CD4-positive, alpha-beta T cell (primary cell): ENCODE measurements around the gene SSUH2. TPM values are rescaled to one million over a fixed set of nuclear protein-coding genes. Genes with fewer than 3 reads are reported as not detected.

Experiments
- ATAC-seq: fragments of 200-7000 bp; cut with Tn5 transposase; one replicate; pipeline ENCODE4 v1.10.0; 2022; ENCODE audit warnings: mild to moderate bottlenecking; ENCODE audit not compliant: poor library complexity
- CTCF ChIA-PET: fragments of 350-600 bp; sonication (Branson Sonifier 250); formaldehyde crosslinking; loops from one replicate; lab custom pipeline; 2021; ENCODE audit warnings: antibody characterized with exemption, inconsistent platforms; lab: Charles Lee
- POLR2A ChIA-PET: fragments of 350-600 bp; sonication (Branson Sonifier 250); formaldehyde crosslinking; loops from one replicate; lab custom pipeline; 2021; ENCODE audit warnings: antibody characterized with exemption, inconsistent platforms; lab: Charles Lee
- DNase-seq, 14 experiments: peaks; one replicate each; pipeline ENCODE4 v3.0.0-alpha.2; 2013 to 2020; ENCODE audit warnings: mixed read lengths in 2 of 14
- H3K27ac ChIP-seq, 2 donors: one replicate each; pipeline versions ENCODE4 v1.5.1 to v1.7.0; 2013; ENCODE audit warnings: low read length in 2 of 2, low read depth in 1 of 2, mild to moderate bottlenecking in 1 of 2
- H3K27me3 ChIP-seq, 2 experiments: 1 replicate in 1 of 2; 2 replicates in 1 of 2; pipeline versions ENCODE4 v1.6.1 to v1.7.0; 2013; ENCODE audit warnings: low read length in 2 of 2, control low read depth in 1 of 2, mild to moderate bottlenecking in 1 of 2, moderate library complexity in 1 of 2; ENCODE audit not compliant: insufficient read depth in 2 of 2, control insufficient read depth in 1 of 2
- H3K36me3 ChIP-seq: one replicate; pipeline ENCODE4 v1.6.1; 2013; ENCODE audit warnings: low read length, control low read depth; ENCODE audit not compliant: insufficient read depth
- H3K4me1 ChIP-seq: one replicate; pipeline ENCODE4 v1.6.1; 2013; ENCODE audit warnings: low read length, control low read depth; ENCODE audit not compliant: insufficient read depth
- H3K4me3 ChIP-seq: one replicate; pipeline ENCODE4 v1.5.1; 2013; ENCODE audit warnings: mild to moderate bottlenecking, low read length, moderate library complexity
- H3K9me3 ChIP-seq, 2 experiments: 1 replicate in 1 of 2; 2 replicates in 1 of 2; pipeline versions ENCODE4 v1.6.1 to v1.7.0; 2013; ENCODE audit warnings: low read length in 2 of 2, mild to moderate bottlenecking in 2 of 2, control low read depth in 1 of 2, moderate library complexity in 1 of 2; ENCODE audit not compliant: control insufficient read depth in 1 of 2, insufficient read depth in 1 of 2
- H3K27ac Mint-ChIP-seq: one replicate; pipeline ENCODE4 v1.8.0; 2020; ENCODE audit warnings: mixed read lengths
- H3K27me3 Mint-ChIP-seq: one replicate; pipeline ENCODE4 v1.8.0; 2021; ENCODE audit warnings: mixed read lengths
- H3K36me3 Mint-ChIP-seq: one replicate; pipeline ENCODE4 v1.8.0; 2021; ENCODE audit warnings: low read depth, mixed read lengths
- H3K4me1 Mint-ChIP-seq: one replicate; pipeline ENCODE4 v1.8.0; 2021; ENCODE audit warnings: low read depth, mixed read lengths
- H3K4me3 Mint-ChIP-seq: one replicate; pipeline ENCODE4 v1.8.0; 2020; ENCODE audit warnings: mild to moderate bottlenecking, mixed read lengths
- H3K9me3 Mint-ChIP-seq: one replicate; pipeline ENCODE4 v1.8.0; 2020; ENCODE audit warnings: mixed read lengths
- intact Hi-C, 2 experiments: fragments of 100-400 bp; cut with DNase I in 1 of 2; cut with micrococcal nuclease in 1 of 2; formaldehyde crosslinking; loops; one replicate each; pipeline versions ENCODE4 v1.15.1 to v1.9.0; 2023 to 2025; cut with DNase I, micrococcal nuclease
- total RNA-seq, 174 experiments: library from RNA in 2 of 174; stranded (reverse) in 2 of 174; gene quantifications; one replicate each; pipeline ENCODE4 v1.2.3 and lab custom pipeline; 2021 to 2026
- TF ChIP-seq, protein P1 (sequence below): fragments of 200-600 bp; IDR thresholded peaks from one replicate; pipeline ENCODE4 v1.8.0; 2022; ENCODE audit warnings: antibody characterized with exemption, mild to moderate bottlenecking

The SSUH2 gene
- total RNA-seq, 2 experiments from 2014 or later: not detected

DNA sequence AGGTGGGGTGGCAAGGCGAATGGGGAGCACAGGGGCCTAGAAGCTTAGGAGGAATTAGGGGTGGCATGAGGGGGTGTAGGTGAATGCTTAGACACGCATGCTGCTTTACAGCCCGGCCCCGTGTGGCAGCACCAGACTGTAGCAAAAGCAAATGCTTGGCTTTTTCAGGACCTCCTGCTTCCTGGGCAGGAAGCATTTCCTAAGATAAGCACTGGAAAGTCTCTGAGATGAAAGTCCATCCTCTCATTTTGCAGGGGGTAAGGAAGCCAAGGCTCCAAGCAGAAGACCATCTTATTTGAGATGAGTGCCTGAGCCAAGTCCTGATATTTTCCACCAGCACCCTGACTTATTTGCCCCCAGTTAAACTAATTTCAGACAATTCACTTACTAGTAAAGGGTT is 12.9 kb downstream of the SSUH2 start:
- peaks cover 4% of the 10 kb centered on the region for H3K27me3 Mint-ChIP-seq
- H3K4me3 ChIP-seq: no peak overlapping the region
- ATAC-seq (no peak), DNase-seq (no peak)
- intact Hi-C loops: no loop called here
- no peaks in the 10 kb centered on the region for H3K27me3 ChIP-seq
- H3K4me3 Mint-ChIP-seq: no peak overlapping the region
- H3K9me3 Mint-ChIP-seq: peaks cover 2% of the 10 kb centered on the region
- no peaks in the 10 kb centered on the region for H3K36me3 ChIP-seq
- no peak overlapping the region for H3K27ac ChIP-seq
- no peaks in the 10 kb centered on the region for H3K36me3 Mint-ChIP-seq
- TF ChIP-seq, protein P1, sequence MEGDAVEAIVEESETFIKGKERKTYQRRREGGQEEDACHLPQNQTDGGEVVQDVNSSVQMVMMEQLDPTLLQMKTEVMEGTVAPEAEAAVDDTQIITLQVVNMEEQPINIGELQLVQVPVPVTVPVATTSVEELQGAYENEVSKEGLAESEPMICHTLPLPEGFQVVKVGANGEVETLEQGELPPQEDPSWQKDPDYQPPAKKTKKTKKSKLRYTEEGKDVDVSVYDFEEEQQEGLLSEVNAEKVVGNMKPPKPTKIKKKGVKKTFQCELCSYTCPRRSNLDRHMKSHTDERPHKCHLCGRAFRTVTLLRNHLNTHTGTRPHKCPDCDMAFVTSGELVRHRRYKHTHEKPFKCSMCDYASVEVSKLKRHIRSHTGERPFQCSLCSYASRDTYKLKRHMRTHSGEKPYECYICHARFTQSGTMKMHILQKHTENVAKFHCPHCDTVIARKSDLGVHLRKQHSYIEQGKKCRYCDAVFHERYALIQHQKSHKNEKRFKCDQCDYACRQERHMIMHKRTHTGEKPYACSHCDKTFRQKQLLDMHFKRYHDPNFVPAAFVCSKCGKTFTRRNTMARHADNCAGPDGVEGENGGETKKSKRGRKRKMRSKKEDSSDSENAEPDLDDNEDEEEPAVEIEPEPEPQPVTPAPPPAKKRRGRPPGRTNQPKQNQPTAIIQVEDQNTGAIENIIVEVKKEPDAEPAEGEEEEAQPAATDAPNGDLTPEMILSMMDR: no peak
- ChIA-PET CTCF (no interaction called here), POLR2A (no interaction called here)
- peaks cover 3% of the 10 kb centered on the region for H3K4me1 ChIP-seq
- H3K4me1 Mint-ChIP-seq: no peaks in the 10 kb centered on the region
- H3K27ac Mint-ChIP-seq: no peak overlapping the region
- H3K9me3 ChIP-seq: peaks cover 0 to 18% of the 10 kb centered on the region in 2 experiments

DNA sequence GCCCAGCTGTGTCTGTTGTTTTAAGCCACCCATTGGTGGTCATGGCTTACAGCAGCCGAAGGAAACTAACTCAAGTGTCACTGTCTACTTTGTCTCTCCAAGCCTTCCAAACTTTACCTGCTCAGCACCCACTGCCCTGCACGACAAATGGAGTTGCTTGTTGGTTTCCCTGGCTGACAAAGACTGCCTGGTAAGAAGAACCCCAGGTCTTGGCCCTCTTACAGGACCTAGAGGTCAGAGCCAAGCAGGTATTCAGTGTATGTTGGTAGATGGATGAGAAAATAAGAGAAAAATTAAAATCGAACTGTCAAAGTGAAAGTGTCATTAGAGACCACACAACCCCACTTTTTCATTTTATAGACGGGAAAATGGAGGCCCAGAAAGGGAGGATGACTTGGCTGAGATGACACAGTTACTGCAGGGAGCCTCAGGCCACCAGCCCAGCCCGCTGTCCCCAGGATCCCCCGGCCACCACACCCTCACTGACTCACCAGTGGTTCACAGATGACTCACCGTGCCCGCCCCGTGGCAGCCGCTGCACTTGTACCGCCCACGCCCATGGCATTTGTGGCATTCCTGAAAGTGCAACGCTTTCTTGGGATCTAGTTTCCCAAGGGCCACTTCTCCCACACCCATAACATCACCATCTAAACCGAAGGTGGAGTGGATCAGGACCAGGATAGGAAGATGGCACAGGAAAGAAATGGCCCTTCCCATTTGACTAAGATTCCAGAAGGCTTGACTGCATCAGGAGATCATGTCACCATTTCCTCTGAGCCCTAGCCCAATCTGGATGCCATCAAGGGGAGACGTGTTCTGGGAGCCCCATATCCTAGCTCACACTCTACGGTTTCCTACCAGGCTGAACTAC is 15.2 kb downstream of the SSUH2 start:
- ATAC-seq (no peak), DNase-seq (peak in 8 of 14 experiments; percentile 17 to 76 (median 54))
- Histone ChIP-seq H3K36me3 (no peaks in the 10 kb centered on the region), H3K4me1 (peaks cover 3% of the 10 kb centered on the region), H3K27me3 (no peaks in the 10 kb centered on the region), H3K27ac (no peak overlapping the region), H3K4me3 (peak overlapping the region; percentile 22), H3K9me3 (peaks cover 0 to 16% of the 10 kb centered on the region in 2 experiments)
- intact Hi-C loops: loop anchor here in 1 of 2 experiments (10.0 kb wide), 2 partner anchors 185 to 305 kb away; no protein-coding TSS in a partner anchor
- POLR2A ChIA-PET: no interaction called here
- CTCF ChIA-PET: no interaction called here
- Mint-ChIP-seq H3K27ac (no peak overlapping the region), H3K4me1 (no peaks in the 10 kb centered on the region), H3K36me3 (no peaks in the 10 kb centered on the region), H3K9me3 (no peaks in the 10 kb centered on the region), H3K4me3 (no peak overlapping the region), H3K27me3 (peaks cover 7% of the 10 kb centered on the region)
- TF ChIP-seq, protein P1: no peak

DNA sequence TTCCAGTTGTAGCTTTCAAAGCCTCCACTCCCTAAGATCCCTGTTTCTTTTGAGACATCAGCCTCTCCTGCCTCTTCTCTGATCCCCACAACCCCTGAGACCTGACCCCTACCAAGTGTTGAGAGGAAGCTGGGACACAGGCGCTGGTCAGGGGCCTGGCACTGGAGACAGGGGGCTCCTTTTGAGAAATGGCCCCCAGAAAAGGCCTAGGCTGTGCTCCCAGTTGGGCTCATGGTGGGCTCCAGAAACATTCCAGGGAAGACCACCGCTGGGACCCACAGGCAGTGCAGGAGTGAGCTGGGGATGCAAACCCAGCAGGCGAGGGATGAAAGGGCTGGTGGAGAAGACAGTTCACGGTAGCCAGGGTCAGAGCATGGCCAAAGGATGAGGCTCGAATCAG is 16.6 kb downstream of the SSUH2 start:
- CTCF ChIA-PET: no interaction called here
- Histone ChIP-seq H3K4me1 (peaks cover 6% of the 10 kb centered on the region), H3K27me3 (no peaks in the 10 kb centered on the region), H3K36me3 (no peaks in the 10 kb centered on the region), H3K27ac (no peak overlapping the region), H3K9me3 (peaks cover 0 to 17% of the 10 kb centered on the region in 2 experiments), H3K4me3 (no peak overlapping the region)
- TF ChIP-seq, protein P1: no peak
- Mint-ChIP-seq H3K4me1 (peaks cover 4% of the 10 kb centered on the region), H3K27ac (no peak overlapping the region), H3K36me3 (no peaks in the 10 kb centered on the region), H3K9me3 (no peaks in the 10 kb centered on the region), H3K4me3 (no peak overlapping the region), H3K27me3 (peaks cover 12% of the 10 kb centered on the region)
- POLR2A ChIA-PET: no interaction called here
- no peak for ATAC-seq
- DNase-seq: no peak
- intact Hi-C loops: loop anchor here in 1 of 2 experiments (10.0 kb wide), 2 partner anchors 183 to 303 kb away; no protein-coding TSS in a partner anchor
